Measurements from ENCODE around the gene EFNA4. TPM values are rescaled to one million over a fixed set of nuclear protein-coding genes. Genes with fewer than 3 reads are reported as not detected.

The EFNA4 gene
- total RNA-seq, 1 experiment from 2014 or later = 8.0 TPM

DNA sequence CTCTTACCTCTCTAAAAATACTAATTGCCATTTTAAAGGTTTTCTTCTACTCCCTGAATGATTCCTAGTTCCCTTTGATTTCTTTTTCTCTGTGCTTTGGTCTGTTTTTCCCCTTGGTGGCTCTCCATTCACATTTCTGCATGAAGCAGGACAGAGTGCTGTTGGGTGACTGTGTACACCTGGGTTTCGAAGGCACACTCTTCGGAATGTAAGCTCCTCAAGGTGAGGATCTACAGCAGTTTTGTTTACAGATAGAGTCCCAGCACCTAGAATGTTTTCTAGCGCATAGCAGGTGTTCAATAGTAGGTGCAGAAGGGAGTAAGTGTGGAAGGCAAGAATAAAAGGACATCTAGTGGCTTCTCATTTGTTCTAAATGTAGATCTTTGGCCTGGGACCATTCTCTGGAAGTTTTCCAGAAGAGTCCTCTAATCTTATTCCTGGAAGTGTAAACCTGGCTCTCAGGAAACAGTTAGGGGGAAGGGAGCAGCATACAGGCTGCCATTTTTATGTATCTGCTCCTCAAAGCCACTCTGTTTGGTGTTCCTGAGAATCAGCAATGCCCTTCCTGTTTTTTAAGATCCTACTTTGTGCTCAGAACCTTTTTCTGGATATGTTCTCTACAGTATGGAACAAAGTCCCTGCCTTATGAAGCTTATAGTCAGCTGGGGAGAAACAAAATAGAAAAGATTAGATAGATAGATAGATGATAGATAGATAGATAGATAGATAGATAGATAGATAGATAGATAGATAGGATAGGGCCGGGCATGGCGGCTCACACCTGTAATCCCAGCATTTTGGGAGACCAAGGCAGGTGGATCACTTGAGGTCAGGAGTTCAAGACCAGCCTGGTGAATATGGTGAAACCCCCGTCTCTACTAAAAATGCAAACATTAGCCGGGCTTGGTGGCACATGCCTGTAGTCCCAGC, 41.3 kb downstream of the EFNA4 start:
- ChIA-PET POLR2A (no interaction called here), CTCF (interaction anchor here (0.7 kb wide), 1 partner anchor 13 kb away, joined by 3 read pairs; no protein-coding TSS in a partner anchor)
- no peak overlapping the region for H3K4me3 ChIP-seq (ENCODE audit: low read depth in 2 of 2, low read length in 2 of 2)
- DNase-seq (ENCODE audit: low read depth, low spot score) = no peak
- no peaks in the 10 kb centered on the region for H3K27me3 ChIP-seq (ENCODE audit: control insufficient read depth, insufficient read depth, low read length)
- in situ Hi-C loops (cut with HindIII; ENCODE audit: low pct_unique_long_range_greater_than_20kb, low sequenced_read_pairs) (no loop called here), intact Hi-C loops (cut with micrococcal nuclease; ENCODE audit: unreplicated experiment) (no loop called here)
- H3K4me1 ChIP-seq (ENCODE audit: control insufficient read depth, insufficient read depth, low read length) = no peaks in the 10 kb centered on the region
- no peak for ATAC-seq
- H3K36me3 ChIP-seq (ENCODE audit: control insufficient read depth, insufficient read depth, low read length) = no peaks in the 10 kb centered on the region
- no peaks in the 10 kb centered on the region for H3K9me3 ChIP-seq (ENCODE audit: control insufficient read depth, insufficient read depth, low read depth, low read length)
- TF ChIP-seq POLR2AphosphoS5 (IDR thresholded peaks at IDR 0.05; ENCODE audit: low read depth, low read length) = no peak
- no peak for TF ChIP-seq SIN3A (IDR thresholded peaks at IDR 0.05; ENCODE audit: borderline replicate concordance, insufficient read depth, low read depth, low read length)
- TF ChIP-seq CTCF (IDR thresholded peaks at IDR 0.05) = no peak
- TF ChIP-seq TCF7L2 (IDR thresholded peaks at IDR 0.05; ENCODE audit: low read depth, low read length) = no peak
- no peak for TF ChIP-seq REST (IDR thresholded peaks at IDR 0.05; ENCODE audit: insufficient read depth in 1 of 2, low read depth in 2 of 2, low read length in 1 of 2)
- BruUV-seq (replicated peaks) = no TSS peak
- H3K27ac ChIP-seq (ENCODE audit: low read length) = no peak overlapping the region

- Histone ChIP-seq H3K4me3 (ENCODE audit: low read depth in 2 of 2, low read length in 2 of 2) (no peak overlapping the region), H3K4me1 (ENCODE audit: control insufficient read depth, insufficient read depth, low read length) (no peaks in the 10 kb centered on the region), H3K9me3 (ENCODE audit: control insufficient read depth, insufficient read depth, low read depth, low read length) (no peaks in the 10 kb centered on the region), H3K27ac (ENCODE audit: low read length) (no peak overlapping the region), H3K27me3 (ENCODE audit: control insufficient read depth, insufficient read depth, low read length) (no peaks in the 10 kb centered on the region), H3K36me3 (ENCODE audit: control insufficient read depth, insufficient read depth, low read length) (no peaks in the 10 kb centered on the region)
- no peak for ATAC-seq
- in situ Hi-C loops (cut with HindIII; ENCODE audit: low pct_unique_long_range_greater_than_20kb, low sequenced_read_pairs) = no loop called here
- BruUV-seq (replicated peaks) = no TSS peak
- TF ChIP-seq SIN3A (IDR thresholded peaks at IDR 0.05; ENCODE audit: borderline replicate concordance, insufficient read depth, low read depth, low read length) = no peak
- TF ChIP-seq CTCF (IDR thresholded peaks at IDR 0.05) = no peak
- TF ChIP-seq TCF7L2 (IDR thresholded peaks at IDR 0.05; ENCODE audit: low read depth, low read length) = no peak
- TF ChIP-seq REST (IDR thresholded peaks at IDR 0.05; ENCODE audit: insufficient read depth in 1 of 2, low read depth in 2 of 2, low read length in 1 of 2) = no peak
- TF ChIP-seq POLR2AphosphoS5 (IDR thresholded peaks at IDR 0.05; ENCODE audit: low read depth, low read length) = no peak
- DNase-seq (ENCODE audit: low read depth, low spot score) = no peak
- intact Hi-C loops (cut with micrococcal nuclease; ENCODE audit: unreplicated experiment) = no loop called here
- POLR2A ChIA-PET = no interaction called here
- CTCF ChIA-PET = interaction anchor here (0.6 kb wide), 1 partner anchor 238 kb away, joined by 3 read pairs; no protein-coding TSS in a partner anchor
Observed at GRCh38 chr1:155105604-155106011, 42.1 kb downstream of the EFNA4 start.
